Pancreas (tissue), 10 donors: Measurements from ENCODE around the gene RTN4RL1. TPM values are rescaled to one million over a fixed set of nuclear protein-coding genes. Genes with fewer than 3 reads are reported as not detected.
A peak's percentile ranks its signal among the peaks of the same experiment; 100 is the strongest.

ENCODE experiments used
- ATAC-seq, 4 donors: fragments of 200-7000 bp; cut with Tn5 transposase; one replicate each; pipeline versions ENCODE4 v1.8.0 to v1.9.1; 2020; ENCODE audit warnings: mild to moderate bottlenecking in 4 of 4, moderate library complexity in 4 of 4
- DNase-seq, 6 donors: peaks; one replicate each; pipeline ENCODE4 v3.0.0-alpha.2; 2020
- FAIRE-seq: peaks from 2 replicates; lab custom pipeline; 2012; peaks lifted over from hg19 to GRCh38; lab: Jason Lieb, UNC
- H3K27ac ChIP-seq, 4 donors: fragments of 200-600 bp; sonication (generic); 1 replicate in 3 of 4; 2 replicates in 1 of 4; pipeline versions ENCODE4 v1.5.0 to v1.8.0; 2020
- H3K27me3 ChIP-seq, 4 donors: fragments of 200-600 bp; one replicate each; pipeline ENCODE4 v1.8.0; 2021
- H3K36me3 ChIP-seq, 3 donors: fragments of 200-600 bp; sonication (generic) in 1 of 3; one replicate each; pipeline versions ENCODE4 v1.5.0 to v1.8.0; 2020 to 2021
- H3K4me1 ChIP-seq, 3 donors: fragments of 200-600 bp; one replicate each; pipeline ENCODE4 v1.8.0; 2021
- H3K4me3 ChIP-seq, 4 donors: fragments of 200-600 bp; sonication (generic) in 2 of 4; one replicate each; pipeline versions ENCODE4 v1.5.0 to v1.8.0; 2020 to 2021
- H3K9me3 ChIP-seq, 4 donors: fragments of 200-600 bp; one replicate each; pipeline ENCODE4 v1.8.0; 2021
- WGBS, 2 donors: extraction: QIAGEN DNeasy Blood & Tissue Kit; methylation state at CpG; one replicate each; pipeline ENCODE4 v1.1.7; 2013; 5-methylcytosine and 5-hydroxymethylcytosine counted together
- intact Hi-C, 3 donors: fragments of 100-400 bp; cut with DNase I; formaldehyde crosslinking; loops; one replicate each; pipeline versions ENCODE4 v1.11.1 to v1.14.2; 2022
- polyA plus RNA-seq, 2 donors: library from polyadenylated mRNA; stranded (reverse); fragments of 200-250 nt; gene quantifications; one replicate each; pipeline ENCODE4 v1.2.3, GENCODE V29; 2013
- total RNA-seq, 6 donors: library from RNA; stranded (reverse); fragmentation: NEBNext Ultra II Directional in 4 of 6; extraction: Animal tissue kit (Norgen Biotek cat#: 25700) in 4 of 6; gene quantifications; one replicate each; pipeline versions ENCODE4 v1.2.1 to v1.2.4, GENCODE V29; 2021 to 2023
- TF ChIP-seq, protein P1 (sequence below), 4 donors: fragments of 200-600 bp; sonication (generic) in 3 of 4; IDR thresholded peaks; one replicate each; pipeline versions ENCODE4 v1.5.0 to v1.8.0; 2021; ENCODE audit warnings: antibody characterized with exemption in 4 of 4
- donor health status: healthy with polysubstance abuse.
- donor health status: DM: no; HTN: no; CAD: no; lungs with moderate emphysema.
- donor health status: DM: no; HTN: no; CAD: no.
- donor health status: control.
- donor health status: control.
- donor health status: Bipolar disorder and iron deficiency.
- donor health status: DM: yes; HTN: yes; CAD: no.
- donor health status: DM: no; HTN: no; CAD: no.
- donor health status: DM: no; HTN: no; CAD: no.
- donor health status: DM: yes; HTN: yes; CAD: no.

RTN4RL1 gene
- total and polyA plus RNA-seq, 8 donors = 0.93 to 3.6 (median 2.1) TPM

DNA sequence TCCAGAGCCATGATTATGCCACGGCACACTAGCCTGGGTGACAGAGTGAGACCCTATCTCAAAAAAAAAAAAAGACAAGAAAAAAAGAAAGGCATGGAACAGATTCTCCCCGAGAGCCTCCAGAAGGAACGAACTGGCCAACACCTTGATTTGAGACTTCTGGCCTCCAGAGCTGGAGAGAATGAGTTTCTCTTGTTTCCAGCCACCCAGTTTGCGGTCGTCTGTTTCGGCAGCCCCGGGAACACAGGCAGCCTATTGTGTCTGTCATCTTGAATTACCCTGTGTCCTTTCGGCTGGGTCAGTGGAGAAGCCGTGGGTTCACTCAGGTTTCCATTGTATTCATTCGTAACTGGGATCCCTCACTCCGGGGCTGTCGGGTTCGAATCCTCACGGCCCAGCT lies 111.4 kb downstream of the RTN4RL1 start:
- Histone ChIP-seq H3K4me3 (no peak overlapping the region), H3K36me3 (no peaks in the 10 kb centered on the region), H3K9me3 (no peaks in the 10 kb centered on the region), H3K27ac (no peak overlapping the region), H3K4me1 (no peaks in the 10 kb centered on the region), H3K27me3 (no peaks in the 10 kb centered on the region)
- no peak for FAIRE-seq
- DNase-seq = no peak
- no peak for ATAC-seq
- intact Hi-C loops = loop anchor here in 2 of 3 donors (5.0 to 10.0 kb wide), 2 partner anchors 114 to 121 kb away; partner anchors contain the start of genes DPH1 (in 1 of the 2) and RTN4RL1 (in 1 of the 2)
- 71 to 75% methylated on average over 14 of the region's 14 CpGs for WGBS, 2 donors
- TF ChIP-seq, protein P1, sequence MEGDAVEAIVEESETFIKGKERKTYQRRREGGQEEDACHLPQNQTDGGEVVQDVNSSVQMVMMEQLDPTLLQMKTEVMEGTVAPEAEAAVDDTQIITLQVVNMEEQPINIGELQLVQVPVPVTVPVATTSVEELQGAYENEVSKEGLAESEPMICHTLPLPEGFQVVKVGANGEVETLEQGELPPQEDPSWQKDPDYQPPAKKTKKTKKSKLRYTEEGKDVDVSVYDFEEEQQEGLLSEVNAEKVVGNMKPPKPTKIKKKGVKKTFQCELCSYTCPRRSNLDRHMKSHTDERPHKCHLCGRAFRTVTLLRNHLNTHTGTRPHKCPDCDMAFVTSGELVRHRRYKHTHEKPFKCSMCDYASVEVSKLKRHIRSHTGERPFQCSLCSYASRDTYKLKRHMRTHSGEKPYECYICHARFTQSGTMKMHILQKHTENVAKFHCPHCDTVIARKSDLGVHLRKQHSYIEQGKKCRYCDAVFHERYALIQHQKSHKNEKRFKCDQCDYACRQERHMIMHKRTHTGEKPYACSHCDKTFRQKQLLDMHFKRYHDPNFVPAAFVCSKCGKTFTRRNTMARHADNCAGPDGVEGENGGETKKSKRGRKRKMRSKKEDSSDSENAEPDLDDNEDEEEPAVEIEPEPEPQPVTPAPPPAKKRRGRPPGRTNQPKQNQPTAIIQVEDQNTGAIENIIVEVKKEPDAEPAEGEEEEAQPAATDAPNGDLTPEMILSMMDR (IDR thresholded peaks at IDR 0.05) = no peak

DNA sequence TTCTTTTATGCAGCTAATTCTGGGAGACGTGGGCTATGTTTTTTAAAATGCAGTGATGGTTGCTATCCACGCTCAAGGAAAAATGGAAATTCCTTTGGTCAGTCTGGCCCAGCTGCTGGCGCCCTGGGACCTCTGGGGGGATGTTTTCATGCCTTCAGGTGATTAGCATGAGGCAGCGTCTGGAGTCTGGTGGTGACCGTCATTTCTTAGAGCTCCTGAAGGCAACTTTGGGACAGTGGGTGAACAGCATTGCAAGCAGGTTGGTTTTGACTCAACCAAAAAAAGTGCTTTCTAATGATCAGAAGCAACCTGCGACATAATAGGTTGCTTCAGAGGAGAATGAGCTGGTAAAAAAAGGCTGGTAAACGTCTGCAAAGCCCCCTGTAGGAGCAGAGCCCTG lies 113.0 kb downstream of the RTN4RL1 start:
- H3K27ac ChIP-seq = no peak overlapping the region
- TF ChIP-seq, protein P1 (IDR thresholded peaks at IDR 0.05) = no peak
- no peak for FAIRE-seq
- H3K27me3 ChIP-seq = peaks cover 0 to 12% (median 2%) of the 10 kb centered on the region in 4 donors
- peak in 1 of 6 donors; percentile 6 for DNase-seq
- H3K36me3 ChIP-seq = no peaks in the 10 kb centered on the region
- WGBS, 2 donors = 37 to 47% methylated on average over 7 of the region's 7 CpGs
- no peaks in the 10 kb centered on the region for H3K9me3 ChIP-seq
- H3K4me3 ChIP-seq = no peak overlapping the region
- ATAC-seq = no peak
- H3K4me1 ChIP-seq = peaks cover 0 to 6% (median 0%) of the 10 kb centered on the region in 3 donors
- intact Hi-C loops = loop anchor here in 2 of 3 donors (5.0 to 10.0 kb wide), 2 partner anchors 115 to 123 kb away; partner anchors contain the start of genes DPH1 (in 1 of the 2) and RTN4RL1 (in 1 of the 2)

GRCh38 chr17:1909985-1910384 lies 115.1 kb downstream of the RTN4RL1 start:
- peaks cover 0 to 6% (median 0%) of the 10 kb centered on the region in 3 donors for H3K4me1 ChIP-seq
- H3K36me3 ChIP-seq = no peaks in the 10 kb centered on the region
- DNase-seq = no peak
- no peaks in the 10 kb centered on the region for H3K9me3 ChIP-seq
- intact Hi-C loops = loop anchor here (5.0 to 10.0 kb wide), 3 partner anchors 117 to 132 kb away; partner anchors contain the start of genes RTN4RL1 (in 2 of the 3), DPH1 (in 1 of the 3) and OVCA2 (in 1 of the 3)
- WGBS, 2 donors = 63 to 72% methylated on average over 3 of the region's 3 CpGs
- ATAC-seq = no peak
- FAIRE-seq = no peak
- peaks cover 0 to 17% (median 2%) of the 10 kb centered on the region in 4 donors for H3K27me3 ChIP-seq
- H3K4me3 ChIP-seq = no peak overlapping the region
- no peak overlapping the region for H3K27ac ChIP-seq
- TF ChIP-seq, protein P1 (IDR thresholded peaks at IDR 0.05) = no peak

DNA sequence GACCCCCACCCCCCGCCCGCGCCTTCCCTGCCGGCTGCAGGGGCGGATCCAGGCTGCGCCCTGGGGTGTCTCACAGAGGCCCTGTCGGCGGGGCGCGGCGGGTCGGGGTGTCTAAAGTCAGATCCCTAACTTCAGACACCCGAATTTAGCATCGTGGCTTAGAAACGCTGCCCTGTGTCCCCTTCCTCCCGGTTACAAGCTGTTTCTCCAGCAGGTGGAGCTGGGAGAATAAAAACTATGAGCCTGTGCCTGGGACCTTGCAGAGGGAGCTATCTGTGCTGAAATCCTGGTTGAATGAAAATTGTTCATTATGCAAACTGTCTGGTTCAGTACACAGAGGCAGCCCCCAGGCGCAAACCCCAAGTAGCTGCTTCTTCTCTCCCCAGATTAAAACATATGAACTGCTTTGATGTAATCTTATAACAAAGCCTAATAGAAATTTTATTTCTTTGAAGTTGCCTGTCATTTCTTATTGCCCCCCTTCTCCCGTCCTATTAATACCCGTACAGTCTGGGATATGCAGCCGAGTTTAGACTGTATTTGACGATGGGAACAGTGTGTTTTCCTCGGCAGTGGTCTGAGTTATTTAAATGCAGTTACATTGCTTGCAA lies 116.3 kb downstream of the RTN4RL1 start:
- H3K9me3 ChIP-seq = no peaks in the 10 kb centered on the region
- ATAC-seq (peak; percentile 87 to 99 (median 96)), FAIRE-seq (no peak), DNase-seq (peak in 5 of 6 donors; percentile 46 to 80 (median 63))
- H3K27me3 ChIP-seq = peaks cover 0 to 17% (median 2%) of the 10 kb centered on the region in 4 donors
- H3K36me3 ChIP-seq = no peaks in the 10 kb centered on the region
- H3K27ac ChIP-seq = no peak overlapping the region
- TF ChIP-seq, protein P1 (IDR thresholded peaks at IDR 0.05) = peak; percentile 44 to 70 (median 64)
- intact Hi-C loops = loop anchor here in 1 of 3 donors (5.0 kb wide), 2 partner anchors 118 to 133 kb away; partner anchors contain the start of genes OVCA2 and RTN4RL1
- peaks cover 0 to 6% (median 0%) of the 10 kb centered on the region in 3 donors for H3K4me1 ChIP-seq
- WGBS, 2 donors = 4 to 7% methylated on average over 22 of the region's 22 CpGs
- H3K4me3 ChIP-seq = peak overlapping the region in 1 of 4 donors; percentile 28
